Measurements from ENCODE around the gene GRIK5.

GRCh38 chr19:42045575-42045974 is 24.4 kb downstream of the GRIK5 start:
- TF ChIP-seq, protein P1, sequence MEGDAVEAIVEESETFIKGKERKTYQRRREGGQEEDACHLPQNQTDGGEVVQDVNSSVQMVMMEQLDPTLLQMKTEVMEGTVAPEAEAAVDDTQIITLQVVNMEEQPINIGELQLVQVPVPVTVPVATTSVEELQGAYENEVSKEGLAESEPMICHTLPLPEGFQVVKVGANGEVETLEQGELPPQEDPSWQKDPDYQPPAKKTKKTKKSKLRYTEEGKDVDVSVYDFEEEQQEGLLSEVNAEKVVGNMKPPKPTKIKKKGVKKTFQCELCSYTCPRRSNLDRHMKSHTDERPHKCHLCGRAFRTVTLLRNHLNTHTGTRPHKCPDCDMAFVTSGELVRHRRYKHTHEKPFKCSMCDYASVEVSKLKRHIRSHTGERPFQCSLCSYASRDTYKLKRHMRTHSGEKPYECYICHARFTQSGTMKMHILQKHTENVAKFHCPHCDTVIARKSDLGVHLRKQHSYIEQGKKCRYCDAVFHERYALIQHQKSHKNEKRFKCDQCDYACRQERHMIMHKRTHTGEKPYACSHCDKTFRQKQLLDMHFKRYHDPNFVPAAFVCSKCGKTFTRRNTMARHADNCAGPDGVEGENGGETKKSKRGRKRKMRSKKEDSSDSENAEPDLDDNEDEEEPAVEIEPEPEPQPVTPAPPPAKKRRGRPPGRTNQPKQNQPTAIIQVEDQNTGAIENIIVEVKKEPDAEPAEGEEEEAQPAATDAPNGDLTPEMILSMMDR (conservative IDR thresholded peaks at IDR 0.05) = no peak
- TF ChIP-seq EZH2 (IDR thresholded peaks at IDR 0.05; ENCODE audit: low read depth) = no peak

Measured in PC-9 (cell line).